ENCODE measurements around the gene RNF169.

GRCh38 chr11:74863410-74863809, 114.8 kb downstream of the RNF169 start:
- no peak for TF ChIP-seq GATA2 (IDR thresholded peaks at IDR 0.05; ENCODE audit: low read depth, low read length)
- TF ChIP-seq GATA3 (IDR thresholded peaks at IDR 0.05; ENCODE audit: low read depth, low read length), result no peak
